GM12873 (cell line): ENCODE measurements around the gene RHOBTB1.

Experiments used
- TF ChIP-seq, protein P1 (sequence below): IDR thresholded peaks from 2 replicates; pipeline ENCODE4 v1.5.1; 2012; ENCODE audit warnings: low read depth, mild to moderate bottlenecking, moderate library complexity, low read length, control low read depth; ENCODE audit not compliant: insufficient read depth; ENCODE audit errors: missing control alignments

Gene RHOBTB1

GRCh38 chr10:60980997-60981396 is 37.0 kb upstream of the RHOBTB1 start:
- TF ChIP-seq, protein P1, sequence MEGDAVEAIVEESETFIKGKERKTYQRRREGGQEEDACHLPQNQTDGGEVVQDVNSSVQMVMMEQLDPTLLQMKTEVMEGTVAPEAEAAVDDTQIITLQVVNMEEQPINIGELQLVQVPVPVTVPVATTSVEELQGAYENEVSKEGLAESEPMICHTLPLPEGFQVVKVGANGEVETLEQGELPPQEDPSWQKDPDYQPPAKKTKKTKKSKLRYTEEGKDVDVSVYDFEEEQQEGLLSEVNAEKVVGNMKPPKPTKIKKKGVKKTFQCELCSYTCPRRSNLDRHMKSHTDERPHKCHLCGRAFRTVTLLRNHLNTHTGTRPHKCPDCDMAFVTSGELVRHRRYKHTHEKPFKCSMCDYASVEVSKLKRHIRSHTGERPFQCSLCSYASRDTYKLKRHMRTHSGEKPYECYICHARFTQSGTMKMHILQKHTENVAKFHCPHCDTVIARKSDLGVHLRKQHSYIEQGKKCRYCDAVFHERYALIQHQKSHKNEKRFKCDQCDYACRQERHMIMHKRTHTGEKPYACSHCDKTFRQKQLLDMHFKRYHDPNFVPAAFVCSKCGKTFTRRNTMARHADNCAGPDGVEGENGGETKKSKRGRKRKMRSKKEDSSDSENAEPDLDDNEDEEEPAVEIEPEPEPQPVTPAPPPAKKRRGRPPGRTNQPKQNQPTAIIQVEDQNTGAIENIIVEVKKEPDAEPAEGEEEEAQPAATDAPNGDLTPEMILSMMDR: no peak

DNA sequence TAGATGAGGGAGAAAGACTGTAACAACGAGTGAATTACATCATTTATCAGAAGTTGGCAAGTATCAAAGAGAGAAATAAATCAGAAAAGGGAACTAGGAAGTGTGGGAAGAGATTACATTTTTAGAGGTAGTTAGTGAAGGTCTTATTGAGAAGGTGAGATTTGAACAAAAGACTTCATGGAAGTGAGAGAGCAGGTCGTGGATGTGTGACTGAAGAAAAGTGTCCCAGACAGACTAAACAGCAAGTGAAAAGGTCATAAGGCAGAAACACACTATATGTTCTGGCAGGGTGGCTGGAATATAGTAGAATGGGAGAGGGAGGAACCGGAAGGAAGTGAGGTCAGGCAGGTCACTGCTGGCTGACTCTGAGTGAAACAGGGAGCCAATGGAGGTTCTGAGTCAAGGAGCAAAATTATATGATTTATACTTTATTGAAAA is 35.7 kb upstream of the RHOBTB1 start:
- TF ChIP-seq, protein P1: no peak

- TF ChIP-seq, protein P1: no peak
Observed at GRCh38 chr10:60978287-60979115, 34.5 kb upstream of the RHOBTB1 start.

- TF ChIP-seq, protein P1: no peak
Observed at GRCh38 chr10:60977161-60978122, 33.5 kb upstream of the RHOBTB1 start.

DNA sequence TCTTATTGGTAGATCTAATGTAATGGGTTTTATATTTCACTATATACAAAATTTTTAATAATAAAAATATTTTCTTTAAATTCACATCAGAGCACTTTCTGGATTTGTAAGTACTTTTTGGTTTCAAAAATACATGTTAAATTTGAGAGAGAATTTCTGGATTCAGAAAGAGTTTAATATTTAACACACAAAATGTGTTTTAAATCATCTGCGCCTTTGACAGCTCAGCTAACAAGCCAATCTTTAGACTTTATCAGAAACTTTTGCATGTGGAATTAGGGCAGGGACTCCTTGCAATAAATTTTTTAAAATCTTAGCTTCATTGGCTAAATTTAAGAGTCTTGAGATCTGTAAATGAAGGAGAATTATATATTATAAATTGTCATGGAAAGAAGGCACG is 32.7 kb upstream of the RHOBTB1 start:
- TF ChIP-seq, protein P1: no peak

DNA sequence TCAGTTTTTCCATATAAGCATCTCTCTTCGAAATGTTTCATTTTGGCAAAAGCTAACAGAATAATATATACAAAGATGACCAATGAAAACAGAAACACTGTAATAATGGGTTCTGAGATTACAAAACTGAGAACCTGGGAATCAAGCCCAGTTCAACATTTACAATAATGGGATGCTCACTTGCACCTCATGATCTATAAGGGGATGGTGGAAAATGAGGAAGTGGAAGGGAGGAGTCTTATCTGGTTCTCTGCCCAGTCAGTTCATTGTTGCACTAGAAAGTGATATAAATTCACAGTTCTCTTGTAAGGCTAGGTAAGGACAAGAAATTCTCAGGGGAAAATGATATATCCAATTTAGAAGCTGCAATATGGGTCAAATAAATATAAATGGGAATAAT is 31.7 kb upstream of the RHOBTB1 start:
- TF ChIP-seq, protein P1: no peak
